Glutamatergic neuron (in vitro differentiated cells): ENCODE data around the gene MROH8. TPM values are rescaled to one million over a fixed set of nuclear protein-coding genes. Genes with fewer than 3 reads are reported as not detected.

Source experiments
- DNase-seq: peaks from one replicate; pipeline ENCODE4 v3.0.0; 2022
- H3K27ac Mint-ChIP-seq: one replicate; pipeline ENCODE4 v1.8.0; 2020; ENCODE audit warnings: mild to moderate bottlenecking, mixed read lengths, inconsistent platforms; ENCODE audit not compliant: unreplicated experiment
- H3K27me3 Mint-ChIP-seq: one replicate; pipeline ENCODE4 v1.8.0; 2020; ENCODE audit warnings: mild to moderate bottlenecking, moderate library complexity, mixed read lengths, inconsistent platforms; ENCODE audit not compliant: unreplicated experiment
- H3K36me3 Mint-ChIP-seq: one replicate; pipeline ENCODE4 v1.8.0; 2020; ENCODE audit warnings: mild to moderate bottlenecking, mixed read lengths, inconsistent platforms; ENCODE audit not compliant: unreplicated experiment
- H3K4me1 Mint-ChIP-seq: one replicate; pipeline ENCODE4 v1.8.0; 2020; ENCODE audit warnings: mild to moderate bottlenecking, low read depth, mixed read lengths, inconsistent platforms; ENCODE audit not compliant: unreplicated experiment
- H3K4me3 Mint-ChIP-seq: one replicate; pipeline ENCODE4 v1.8.0; 2020; ENCODE audit warnings: mild to moderate bottlenecking, mixed read lengths, inconsistent platforms; ENCODE audit not compliant: unreplicated experiment
- H3K9me3 Mint-ChIP-seq: one replicate; pipeline ENCODE4 v1.8.0; 2020; ENCODE audit warnings: mild to moderate bottlenecking, moderate library complexity, mixed read lengths, inconsistent platforms; ENCODE audit not compliant: unreplicated experiment
- total RNA-seq: library from RNA; stranded (reverse); fragmentation: NEBNext Ultra II Directional; extraction: Animal tissue kit (Norgen Biotek cat#: 25700); gene quantifications from one replicate; pipeline ENCODE4 v1.2.1, GENCODE V29; 2021; ENCODE audit not compliant: unreplicated experiment
- TF ChIP-seq, protein P1 (sequence below): fragments of 200-600 bp; sonication (generic); IDR thresholded peaks from one replicate; pipeline ENCODE4 v1.5.0; 2021; ENCODE audit not compliant: partially characterized antibody, unreplicated experiment

The MROH8 gene
- total RNA-seq, 1 donor from 2014 or later = 2.6 TPM

DNA sequence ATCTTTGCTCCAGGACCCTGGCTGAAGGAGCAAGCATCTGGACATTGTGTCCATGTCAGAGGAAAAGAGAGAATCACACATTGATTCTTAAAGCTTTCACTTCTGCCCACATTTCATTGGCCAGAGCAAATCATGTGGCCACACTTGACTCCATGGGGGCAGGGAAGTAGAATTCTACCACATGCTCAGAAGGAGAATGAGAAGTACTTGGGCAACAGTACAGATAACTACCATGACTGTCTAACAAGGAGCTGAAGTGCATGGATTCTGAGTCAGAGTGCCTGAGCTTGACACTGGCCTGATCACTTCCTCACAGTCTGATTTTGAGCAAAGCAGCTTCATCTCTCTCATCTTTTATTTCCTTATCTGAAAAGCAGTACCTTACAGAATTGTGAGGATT, 43.7 kb upstream of the MROH8 start:
- TF ChIP-seq, protein P1, sequence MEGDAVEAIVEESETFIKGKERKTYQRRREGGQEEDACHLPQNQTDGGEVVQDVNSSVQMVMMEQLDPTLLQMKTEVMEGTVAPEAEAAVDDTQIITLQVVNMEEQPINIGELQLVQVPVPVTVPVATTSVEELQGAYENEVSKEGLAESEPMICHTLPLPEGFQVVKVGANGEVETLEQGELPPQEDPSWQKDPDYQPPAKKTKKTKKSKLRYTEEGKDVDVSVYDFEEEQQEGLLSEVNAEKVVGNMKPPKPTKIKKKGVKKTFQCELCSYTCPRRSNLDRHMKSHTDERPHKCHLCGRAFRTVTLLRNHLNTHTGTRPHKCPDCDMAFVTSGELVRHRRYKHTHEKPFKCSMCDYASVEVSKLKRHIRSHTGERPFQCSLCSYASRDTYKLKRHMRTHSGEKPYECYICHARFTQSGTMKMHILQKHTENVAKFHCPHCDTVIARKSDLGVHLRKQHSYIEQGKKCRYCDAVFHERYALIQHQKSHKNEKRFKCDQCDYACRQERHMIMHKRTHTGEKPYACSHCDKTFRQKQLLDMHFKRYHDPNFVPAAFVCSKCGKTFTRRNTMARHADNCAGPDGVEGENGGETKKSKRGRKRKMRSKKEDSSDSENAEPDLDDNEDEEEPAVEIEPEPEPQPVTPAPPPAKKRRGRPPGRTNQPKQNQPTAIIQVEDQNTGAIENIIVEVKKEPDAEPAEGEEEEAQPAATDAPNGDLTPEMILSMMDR = no peak
- Mint-ChIP-seq H3K4me1 (peaks cover 9% of the 10 kb centered on the region), H3K27me3 (no peaks in the 10 kb centered on the region), H3K27ac (no peak overlapping the region), H3K36me3 (peaks cover 5% of the 10 kb centered on the region), H3K4me3 (no peak overlapping the region), H3K9me3 (peaks cover 1% of the 10 kb centered on the region)
- DNase-seq = no peak

DNA sequence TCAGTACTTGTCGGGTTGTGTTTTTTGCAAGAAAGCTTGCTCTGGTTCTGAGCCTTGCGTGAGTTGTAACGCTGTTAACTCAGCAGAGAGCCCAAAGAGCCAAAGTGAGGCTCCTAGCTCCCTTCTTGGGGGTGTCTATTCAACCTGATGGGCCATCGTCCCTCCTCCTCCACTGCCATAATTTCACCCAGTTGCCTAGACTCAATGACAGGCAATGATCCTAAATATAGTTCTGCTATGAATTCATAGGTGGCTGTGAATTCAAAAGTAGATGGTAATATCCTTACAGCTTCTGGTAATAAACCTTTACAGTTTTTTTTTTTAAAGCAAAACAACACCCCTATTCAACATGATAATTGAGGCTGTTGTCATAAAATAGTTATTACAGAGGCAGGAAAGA, 42.7 kb upstream of the MROH8 start:
- no peak for DNase-seq
- Mint-ChIP-seq H3K27ac (no peak overlapping the region), H3K4me1 (peaks cover 9% of the 10 kb centered on the region), H3K36me3 (peaks cover 5% of the 10 kb centered on the region), H3K27me3 (no peaks in the 10 kb centered on the region), H3K4me3 (no peak overlapping the region), H3K9me3 (peaks cover 1% of the 10 kb centered on the region)
- TF ChIP-seq, protein P1 = no peak

- no peak for DNase-seq
- peaks cover 5% of the 10 kb centered on the region for H3K36me3 Mint-ChIP-seq
- peak overlapping the region; percentile 52 for H3K4me3 Mint-ChIP-seq
Observed at GRCh38 chr20:37220731-37221130, 41.4 kb upstream of the MROH8 start.

DNA sequence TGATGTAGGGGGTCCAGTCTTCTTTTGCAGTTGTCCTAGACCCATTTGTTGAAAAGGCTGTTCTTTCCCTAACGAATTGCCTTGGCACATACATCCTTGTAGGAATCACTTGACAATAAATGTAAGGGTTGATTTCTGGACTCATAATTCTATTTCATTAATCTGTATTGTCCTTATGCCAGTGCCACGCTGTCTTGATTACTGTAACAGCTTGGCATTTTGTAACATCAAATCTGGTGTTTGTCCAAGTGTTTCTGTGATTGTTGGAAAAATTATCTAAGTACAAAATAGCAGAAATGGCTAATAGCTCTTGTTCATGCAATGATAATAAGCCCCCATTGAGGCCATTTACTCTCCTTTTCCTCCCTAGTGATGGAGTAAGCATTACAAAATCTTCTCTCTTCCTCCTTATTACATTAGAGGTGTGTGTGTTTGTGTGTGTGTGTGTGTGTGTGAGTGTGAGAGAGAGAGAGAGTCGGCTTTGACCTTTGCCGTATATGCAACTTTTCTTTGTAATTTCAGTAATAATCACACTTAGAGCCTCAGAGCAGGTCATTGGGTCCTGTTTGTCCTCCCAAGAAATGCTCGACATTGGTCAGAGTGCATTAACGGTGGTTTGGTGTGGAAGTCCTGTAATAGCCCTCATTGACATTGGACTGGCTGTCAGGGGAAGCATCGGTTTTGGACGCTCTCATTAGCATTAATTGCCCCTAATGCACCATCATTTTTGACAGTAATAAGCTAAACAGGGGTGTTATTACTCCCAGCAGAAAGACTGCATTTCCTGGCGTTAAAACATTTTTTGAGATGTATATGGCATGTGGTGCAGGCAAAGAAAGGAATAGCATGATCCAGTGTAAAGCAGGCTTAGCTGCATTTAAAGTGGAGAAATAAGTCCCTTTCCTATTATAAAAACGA, 40.7 kb upstream of the MROH8 start:
- Mint-ChIP-seq H3K4me3 (peak overlapping the region; percentile 52), H3K36me3 (peaks cover 5% of the 10 kb centered on the region), H3K9me3 (no peaks in the 10 kb centered on the region), H3K4me1 (peaks cover 9% of the 10 kb centered on the region), H3K27ac (peak overlapping the region; percentile 67), H3K27me3 (no peaks in the 10 kb centered on the region)
- TF ChIP-seq, protein P1 = no peak
- no peak for DNase-seq

More at GRCh38 chr20:37220731-37221130, 41.4 kb upstream of the MROH8 start:
- TF ChIP-seq, protein P1 = no peak
- Mint-ChIP-seq H3K27me3 (no peaks in the 10 kb centered on the region), H3K9me3 (no peaks in the 10 kb centered on the region), H3K27ac (peak overlapping the region; percentile 59), H3K4me1 (peaks cover 9% of the 10 kb centered on the region)

DNA sequence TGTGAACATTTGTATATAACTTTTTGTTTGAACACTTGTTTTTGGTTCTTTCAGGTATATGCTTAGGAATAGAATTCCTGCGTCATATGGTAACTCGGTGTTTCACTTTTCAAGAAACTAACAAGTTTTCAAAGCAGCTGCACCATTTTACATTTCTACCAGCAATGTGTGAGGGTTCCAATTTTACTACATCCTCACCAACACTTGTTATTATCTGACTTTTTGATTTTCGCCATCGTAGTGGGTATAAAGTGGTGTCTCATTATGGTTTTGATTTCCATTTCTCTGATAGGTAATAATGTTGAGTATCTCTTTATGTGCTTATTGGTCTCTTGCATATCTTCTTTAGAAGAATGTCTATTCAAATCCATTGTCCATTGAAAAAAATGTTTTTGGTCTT, 39.6 kb upstream of the MROH8 start:
- Mint-ChIP-seq H3K27me3 (no peaks in the 10 kb centered on the region), H3K27ac (no peak overlapping the region), H3K4me1 (peaks cover 9% of the 10 kb centered on the region), H3K36me3 (peaks cover 5% of the 10 kb centered on the region), H3K9me3 (no peaks in the 10 kb centered on the region), H3K4me3 (no peak overlapping the region)
- no peak for DNase-seq
- TF ChIP-seq, protein P1 = no peak
